Loucy (cell line): ENCODE results near the gene GPC5.

Source experiments
- H2AFZ ChIP-seq: fragments of 200-600 bp; sonication (generic); 2 replicates; pipeline ENCODE4 v1.6.0; 2016; ENCODE audit warnings: antibody characterized with exemption, mild to moderate bottlenecking, low read length, moderate library complexity
- H3F3A ChIP-seq: fragments of 200-600 bp; 2 replicates; pipeline ENCODE4 v1.6.0; 2016; ENCODE audit warnings: antibody characterized with exemption, low read depth, mild to moderate bottlenecking
- H3K27me3 ChIP-seq: fragments of 200-600 bp; sonication (generic); 2 replicates; pipeline ENCODE4 v1.6.1; 2014; ENCODE audit warnings: low read length, mild to moderate bottlenecking; ENCODE audit not compliant: insufficient read depth, poor library complexity, severe bottlenecking
- H3K36me3 ChIP-seq: fragments of 200-600 bp; sonication (generic); 2 replicates; pipeline ENCODE4 v1.6.1; 2016; ENCODE audit warnings: low read length; ENCODE audit not compliant: insufficient read depth
- H3K4me1 ChIP-seq: fragments of 200-600 bp; sonication (generic); 2 replicates; pipeline ENCODE4 v1.5.1; 2014; ENCODE audit warnings: low read length, mild to moderate bottlenecking; ENCODE audit not compliant: insufficient read depth, poor library complexity, severe bottlenecking
- H3K4me2 ChIP-seq: fragments of 200-600 bp; sonication (generic); 2 replicates; pipeline ENCODE4 v1.6.0; 2014; ENCODE audit warnings: antibody characterized with exemption, low read length, low read depth, mild to moderate bottlenecking; ENCODE audit not compliant: poor library complexity, severe bottlenecking
- H3K4me3 ChIP-seq: fragments of 200-600 bp; sonication (generic); 2 replicates; pipeline ENCODE4 v1.5.1; 2014; ENCODE audit warnings: low read length, mild to moderate bottlenecking, mixed read lengths; ENCODE audit not compliant: poor library complexity, severe bottlenecking
- H3K79me2 ChIP-seq: fragments of 200-600 bp; sonication (generic); 2 replicates; pipeline ENCODE4 v1.6.1; 2014; ENCODE audit warnings: low read length; ENCODE audit not compliant: insufficient read depth
- H3K9ac ChIP-seq: fragments of 200-600 bp; sonication (generic); 2 replicates; pipeline ENCODE4 v1.6.0; 2014; ENCODE audit warnings: mild to moderate bottlenecking, low read depth, low read length, moderate library complexity; ENCODE audit not compliant: poor library complexity, severe bottlenecking
- H3K9me2 ChIP-seq: fragments of 200-600 bp; sonication (generic); replicated peaks from 2 replicates; pipeline ENCODE4 v1.6.1; 2016; ENCODE audit warnings: low read depth, low read length, mixed read lengths
- H3K9me3 ChIP-seq: fragments of 200-600 bp; sonication (generic); 2 replicates; pipeline ENCODE4 v1.6.1; 2014; ENCODE audit warnings: mild to moderate bottlenecking, antibody characterized with exemption, low read length, low read depth; ENCODE audit not compliant: insufficient read depth
- H4K20me1 ChIP-seq: fragments of 200-600 bp; sonication (generic); 2 replicates; pipeline ENCODE4 v1.6.0; 2014; ENCODE audit warnings: antibody characterized with exemption, low read length, mild to moderate bottlenecking; ENCODE audit not compliant: insufficient read depth, poor library complexity, severe bottlenecking
- EZH2phosphoT487 ChIP-seq: fragments of 200-600 bp; IDR thresholded peaks from 2 replicates; pipeline ENCODE4 v1.6.1; 2018; ENCODE audit warnings: antibody characterized with exemption, mild to moderate bottlenecking, moderate library complexity, borderline replicate concordance
- TF ChIP-seq, protein P1 (sequence below): fragments of 200-600 bp; sonication (generic); conservative IDR thresholded peaks from 2 replicates; pipeline ENCODE4 v1.5.1; 2014; ENCODE audit warnings: mild to moderate bottlenecking, antibody characterized with exemption, low read length

Gene GPC5

DNA sequence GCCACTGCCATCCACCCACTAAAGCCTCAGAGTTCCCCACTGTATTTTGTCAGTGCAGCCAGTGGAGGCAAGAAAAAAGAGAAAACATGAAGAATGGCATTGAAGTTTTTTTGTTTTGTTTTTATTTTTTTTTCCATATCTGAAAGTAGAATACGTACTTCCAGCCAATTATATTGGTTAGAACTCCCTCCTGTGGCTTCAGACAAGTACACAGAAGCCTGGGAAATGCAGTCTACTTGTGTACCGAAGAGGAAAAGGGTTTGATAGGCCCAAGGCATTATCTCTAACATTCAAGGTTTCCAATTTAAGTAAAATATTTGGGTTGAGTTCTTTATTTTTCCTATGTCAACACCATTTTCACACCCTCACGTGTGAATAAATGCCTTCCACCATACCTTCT, 1131.9 kb downstream of the GPC5 start:
- Histone ChIP-seq H3K79me2 (no peaks in the 10 kb centered on the region), H3K4me2 (no peak overlapping the region), H3K9me2 (no peaks in the 10 kb centered on the region), H4K20me1 (no peaks in the 10 kb centered on the region), H3F3A (no peaks in the 10 kb centered on the region), H2AFZ (no peak overlapping the region), H3K9me3 (no peaks in the 10 kb centered on the region), H3K4me1 (no peaks in the 10 kb centered on the region), H3K4me3 (no peak overlapping the region), H3K27me3 (no peaks in the 10 kb centered on the region), H3K9ac (no peak overlapping the region), H3K36me3 (no peaks in the 10 kb centered on the region)
- TF ChIP-seq, protein P1, sequence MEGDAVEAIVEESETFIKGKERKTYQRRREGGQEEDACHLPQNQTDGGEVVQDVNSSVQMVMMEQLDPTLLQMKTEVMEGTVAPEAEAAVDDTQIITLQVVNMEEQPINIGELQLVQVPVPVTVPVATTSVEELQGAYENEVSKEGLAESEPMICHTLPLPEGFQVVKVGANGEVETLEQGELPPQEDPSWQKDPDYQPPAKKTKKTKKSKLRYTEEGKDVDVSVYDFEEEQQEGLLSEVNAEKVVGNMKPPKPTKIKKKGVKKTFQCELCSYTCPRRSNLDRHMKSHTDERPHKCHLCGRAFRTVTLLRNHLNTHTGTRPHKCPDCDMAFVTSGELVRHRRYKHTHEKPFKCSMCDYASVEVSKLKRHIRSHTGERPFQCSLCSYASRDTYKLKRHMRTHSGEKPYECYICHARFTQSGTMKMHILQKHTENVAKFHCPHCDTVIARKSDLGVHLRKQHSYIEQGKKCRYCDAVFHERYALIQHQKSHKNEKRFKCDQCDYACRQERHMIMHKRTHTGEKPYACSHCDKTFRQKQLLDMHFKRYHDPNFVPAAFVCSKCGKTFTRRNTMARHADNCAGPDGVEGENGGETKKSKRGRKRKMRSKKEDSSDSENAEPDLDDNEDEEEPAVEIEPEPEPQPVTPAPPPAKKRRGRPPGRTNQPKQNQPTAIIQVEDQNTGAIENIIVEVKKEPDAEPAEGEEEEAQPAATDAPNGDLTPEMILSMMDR, result no peak
- no peak for TF ChIP-seq EZH2phosphoT487

DNA sequence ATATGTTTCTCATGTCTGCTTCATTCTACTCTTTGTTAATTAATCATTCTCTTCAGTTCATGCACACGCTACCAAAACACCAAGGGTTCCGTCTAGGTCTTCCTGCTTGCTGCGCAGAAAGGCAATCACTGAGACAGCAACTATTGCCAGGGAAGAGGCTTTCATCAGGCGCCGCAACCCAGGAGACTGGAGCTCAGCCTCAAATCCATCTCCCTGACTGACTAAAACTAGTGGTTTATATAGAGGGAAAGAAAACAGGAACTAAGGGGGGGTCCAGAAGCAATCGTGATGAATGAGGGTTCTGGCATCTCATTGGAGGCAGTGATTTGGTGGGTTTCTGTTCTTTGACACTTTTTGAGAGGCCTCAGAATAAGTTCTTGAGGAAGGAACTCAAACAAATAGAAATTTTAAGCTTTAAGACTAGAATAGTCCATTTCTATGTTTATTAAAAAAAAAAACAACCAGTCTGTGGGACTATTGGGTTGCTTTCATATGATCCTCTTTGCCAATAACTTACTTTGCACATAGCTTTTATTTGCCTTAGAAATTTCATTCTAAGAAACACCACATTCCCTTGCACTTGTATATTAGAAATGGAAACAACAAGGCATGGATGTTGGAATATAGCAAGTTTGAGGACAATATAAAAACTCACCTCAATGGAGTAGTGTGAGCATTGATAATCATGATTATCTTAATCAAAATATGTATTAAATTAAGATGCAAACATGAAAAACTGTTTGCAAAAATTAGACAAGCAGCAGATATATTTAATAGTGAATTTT, 1137.0 kb downstream of the GPC5 start:
- no peak overlapping the region for H2AFZ ChIP-seq
- no peaks in the 10 kb centered on the region for H3K4me1 ChIP-seq
- H3K4me2 ChIP-seq, result no peak overlapping the region
- H3K27me3 ChIP-seq, result no peaks in the 10 kb centered on the region
- H3K9me3 ChIP-seq, result no peaks in the 10 kb centered on the region
- no peaks in the 10 kb centered on the region for H3F3A ChIP-seq
- no peak overlapping the region for H3K9ac ChIP-seq
- no peak overlapping the region for H3K4me3 ChIP-seq
- TF ChIP-seq, protein P1, result no peak
- TF ChIP-seq EZH2phosphoT487, result no peak
- no peaks in the 10 kb centered on the region for H3K9me2 ChIP-seq
- no peaks in the 10 kb centered on the region for H4K20me1 ChIP-seq
- H3K36me3 ChIP-seq, result no peaks in the 10 kb centered on the region
- no peaks in the 10 kb centered on the region for H3K79me2 ChIP-seq

DNA sequence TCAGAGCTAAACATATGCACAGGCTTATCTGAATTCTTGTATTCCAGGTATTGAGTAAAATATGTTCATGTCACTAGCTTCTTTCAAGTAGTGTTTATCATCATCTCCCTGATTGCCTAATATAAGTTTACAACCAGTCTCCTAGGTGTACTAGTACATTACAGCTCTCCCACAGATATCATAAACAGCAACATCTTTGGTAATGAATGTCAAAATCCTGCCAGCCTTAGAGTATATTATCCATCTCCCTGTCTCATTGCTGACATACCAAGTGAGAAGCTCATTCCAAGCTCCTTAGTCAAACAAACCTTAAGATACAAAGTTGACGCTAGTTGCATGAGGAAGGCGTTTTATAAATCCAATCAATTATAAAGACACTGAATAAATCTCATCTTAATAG, 1139.0 kb downstream of the GPC5 start:
- no peaks in the 10 kb centered on the region for H3K79me2 ChIP-seq

More for the DNA sequence above, 1139.0 kb downstream of the GPC5 start:
- H3K4me2 ChIP-seq, result no peak overlapping the region
- H3F3A ChIP-seq, result no peaks in the 10 kb centered on the region
- no peak overlapping the region for H2AFZ ChIP-seq
- TF ChIP-seq, protein P1, result no peak
- TF ChIP-seq EZH2phosphoT487, result no peak
- no peaks in the 10 kb centered on the region for H4K20me1 ChIP-seq
- H3K36me3 ChIP-seq, result no peaks in the 10 kb centered on the region
- no peaks in the 10 kb centered on the region for H3K4me1 ChIP-seq
- H3K27me3 ChIP-seq, result no peaks in the 10 kb centered on the region
- no peak overlapping the region for H3K9ac ChIP-seq
- H3K9me3 ChIP-seq, result no peaks in the 10 kb centered on the region
- no peaks in the 10 kb centered on the region for H3K9me2 ChIP-seq
- H3K4me3 ChIP-seq, result no peak overlapping the region
